Measurements from ENCODE around the gene DGKI.

DNA sequence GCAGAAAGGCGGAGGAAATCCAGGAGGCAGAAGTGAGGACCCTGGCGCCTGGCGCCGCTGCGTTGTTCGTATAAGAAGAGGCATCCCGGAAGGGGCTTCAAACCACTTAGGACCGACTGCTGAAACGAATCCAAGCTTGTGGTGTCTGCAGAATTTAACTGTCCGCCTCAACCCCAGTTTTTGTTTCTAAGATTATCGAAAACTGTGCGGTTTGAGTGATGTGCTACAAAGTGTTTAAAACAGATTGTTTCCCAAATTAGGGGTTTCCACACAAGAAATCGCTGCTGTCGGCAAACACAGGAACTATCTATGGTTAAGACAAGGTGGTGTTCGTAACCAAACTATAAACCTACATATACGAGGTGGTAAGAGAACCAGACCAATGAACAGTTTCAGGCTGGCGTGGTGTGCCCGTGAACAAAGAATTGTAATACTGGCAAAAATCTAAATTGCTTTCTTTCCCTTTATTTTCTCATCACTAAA, 835 bp upstream of the DGKI start:
- TF ChIP-seq, protein P1, sequence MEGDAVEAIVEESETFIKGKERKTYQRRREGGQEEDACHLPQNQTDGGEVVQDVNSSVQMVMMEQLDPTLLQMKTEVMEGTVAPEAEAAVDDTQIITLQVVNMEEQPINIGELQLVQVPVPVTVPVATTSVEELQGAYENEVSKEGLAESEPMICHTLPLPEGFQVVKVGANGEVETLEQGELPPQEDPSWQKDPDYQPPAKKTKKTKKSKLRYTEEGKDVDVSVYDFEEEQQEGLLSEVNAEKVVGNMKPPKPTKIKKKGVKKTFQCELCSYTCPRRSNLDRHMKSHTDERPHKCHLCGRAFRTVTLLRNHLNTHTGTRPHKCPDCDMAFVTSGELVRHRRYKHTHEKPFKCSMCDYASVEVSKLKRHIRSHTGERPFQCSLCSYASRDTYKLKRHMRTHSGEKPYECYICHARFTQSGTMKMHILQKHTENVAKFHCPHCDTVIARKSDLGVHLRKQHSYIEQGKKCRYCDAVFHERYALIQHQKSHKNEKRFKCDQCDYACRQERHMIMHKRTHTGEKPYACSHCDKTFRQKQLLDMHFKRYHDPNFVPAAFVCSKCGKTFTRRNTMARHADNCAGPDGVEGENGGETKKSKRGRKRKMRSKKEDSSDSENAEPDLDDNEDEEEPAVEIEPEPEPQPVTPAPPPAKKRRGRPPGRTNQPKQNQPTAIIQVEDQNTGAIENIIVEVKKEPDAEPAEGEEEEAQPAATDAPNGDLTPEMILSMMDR (IDR thresholded peaks at IDR 0.05; ENCODE audit: insufficient read depth, low read length, poor library complexity, severe bottlenecking) = no peak
- no peak for TF ChIP-seq EZH2phosphoT487 (conservative IDR thresholded peaks at IDR 0.05; ENCODE audit: low read length)
